HepG2 (cell line): ENCODE results near the gene OSBPL2. TPM values are rescaled to one million over a fixed set of nuclear protein-coding genes. Genes with fewer than 3 reads are reported as not detected.

Experiments used
- ATAC-seq: fragments of 200-7000 bp; cut with Tn5 transposase; 3 replicates; pipeline ENCODE4 v1.9.1; 2020; ENCODE audit warnings: mild to moderate bottlenecking, moderate library complexity
- BruUV-seq: library from RNA; stranded (reverse); fragments of 400-500 nt; replicated peaks from 2 replicates; lab custom pipeline; 2021; lab: Mats Ljungman, UMichigan
- CTCF ChIA-PET: fragments of 300-600 bp; formaldehyde crosslinking; extraction: SDS; loops from one replicate; lab custom pipeline; 2021; ENCODE audit warnings: low total read pairs, inconsistent platforms, low intra/inter-chr PET ratio; lab: Yijun Ruan, JAX
- POLR2A ChIA-PET: fragments of 350-600 bp; sonication (Branson Sonifier 250); formaldehyde crosslinking; loops from one replicate; lab custom pipeline; 2020; ENCODE audit warnings: antibody characterized with exemption, inconsistent platforms; lab: Yijun Ruan, JAX
- DNase-seq: peaks from one replicate; pipeline ENCODE4 v3.0.0-alpha.2; 2015; ENCODE audit warnings: low spot score
- FAIRE-seq: peaks from 3 replicates; lab custom pipeline; 2011; peaks lifted over from hg19 to GRCh38; lab: Jason Lieb, UNC
- H2AFZ ChIP-seq: one replicate; pipeline ENCODE4 v1.6.1; 2011; ENCODE audit warnings: low read length, inconsistent platforms
- H3K27ac ChIP-seq: fragments of 300-600 bp; 3 replicates; pipeline ENCODE4 v1.8.0; 2011; ENCODE audit warnings: mixed run types, mild to moderate bottlenecking, mixed read lengths, low read length, inconsistent platforms; ENCODE audit not compliant: insufficient read depth; ENCODE audit errors: extremely low read length
- H3K27me3 ChIP-seq, 2 experiments: fragments of 200-600 bp in 1 of 2; 2 replicates in 1 of 2; 3 replicates in 1 of 2; pipeline versions ENCODE4 v1.6.0 to v1.8.0; 2011; ENCODE audit warnings: low read length in 2 of 2, mild to moderate bottlenecking in 2 of 2, moderate library complexity in 2 of 2, inconsistent platforms in 1 of 2; ENCODE audit not compliant: insufficient read depth in 2 of 2, control insufficient read depth in 1 of 2
- H3K36me3 ChIP-seq, 2 experiments: fragments of 200-600 bp in 1 of 2; replicated peaks in 1 of 2; 2 replicates in 1 of 2; 3 replicates in 1 of 2; pipeline versions ENCODE4 v1.5.1 to v1.8.0; 2011; ENCODE audit warnings: low read length in 2 of 2, inconsistent platforms in 1 of 2; ENCODE audit not compliant: insufficient read depth in 2 of 2, control insufficient read depth in 1 of 2
- H3K4me1 ChIP-seq: 2 replicates; pipeline ENCODE4 v1.5.1; 2012; ENCODE audit warnings: low read length, inconsistent platforms; ENCODE audit not compliant: insufficient read depth
- H3K4me2 ChIP-seq: 2 replicates; pipeline ENCODE4 v1.6.0; 2011; ENCODE audit warnings: low read depth, low read length, inconsistent platforms
- H3K4me3 ChIP-seq, 3 experiments: fragments of 200-600 bp in 1 of 3; sonication (generic), shearing (Covaris generic) in 1 of 3; replicated peaks in 1 of 3; 2 replicates each; pipeline ENCODE4 v1.5.1; 2011 to 2016; ENCODE audit warnings: low read length in 3 of 3, inconsistent platforms in 2 of 3, low read depth in 2 of 3, mild to moderate bottlenecking in 2 of 3, control low read depth in 1 of 3, mixed read lengths in 1 of 3; ENCODE audit not compliant: insufficient read depth in 1 of 3
- H3K79me2 ChIP-seq: one replicate; pipeline ENCODE4 v1.6.1; 2011; ENCODE audit warnings: low read length, inconsistent platforms; ENCODE audit not compliant: insufficient read depth
- H3K9ac ChIP-seq: 2 replicates; pipeline ENCODE4 v1.6.0; 2011; ENCODE audit warnings: mild to moderate bottlenecking, low read depth, low read length, inconsistent platforms; ENCODE audit not compliant: insufficient read depth
- H3K9me3 ChIP-seq: 2 replicates; pipeline ENCODE4 v1.5.1; 2012; ENCODE audit warnings: mild to moderate bottlenecking, low read length
- H4K20me1 ChIP-seq: 2 replicates; pipeline ENCODE4 v1.6.0; 2011; ENCODE audit warnings: inconsistent platforms, mild to moderate bottlenecking, low read length, moderate library complexity; ENCODE audit not compliant: insufficient read depth
- AGO1 ChIP-seq: fragments of 200-400 bp; formaldehyde crosslinking; IDR thresholded peaks from 2 replicates; pipeline ENCODE4 v1.6.1; 2017; ENCODE audit warnings: mild to moderate bottlenecking, low read depth, low read length, moderate library complexity; ENCODE audit not compliant: poor library complexity, severe bottlenecking
- AGO2 ChIP-seq: fragments of 200-400 bp; formaldehyde crosslinking; optimal IDR thresholded peaks from 2 replicates; pipeline ENCODE3; 2017; ENCODE audit warnings: mild to moderate bottlenecking, low read depth, low read length, moderate library complexity
- KDM5B ChIP-seq: sonication (generic); formaldehyde crosslinking; IDR thresholded peaks from 2 replicates; pipeline ENCODE4 v1.4.0; 2020; ENCODE audit warnings: missing genetic modification reagents, mild to moderate bottlenecking, borderline replicate concordance
- NR2F1 ChIP-seq, 2 experiments: fragments of 450-650 bp in 1 of 2; formaldehyde crosslinking in 1 of 2; IDR thresholded peaks; 2 replicates each; pipeline versions ENCODE4 v1.5.0 to v1.6.1; 2016 to 2020; ENCODE audit warnings: mild to moderate bottlenecking in 1 of 2, missing compliant biosample characterization in 1 of 2, missing genetic modification reagents in 1 of 2, moderate library complexity in 1 of 2
- PCBP1 ChIP-seq: fragments of 200-400 bp; formaldehyde crosslinking; IDR thresholded peaks from 2 replicates; pipeline ENCODE4 v1.6.1; 2017; ENCODE audit warnings: mild to moderate bottlenecking, low read depth, low read length, borderline replicate concordance
- RBFOX2 ChIP-seq: fragments of 200-400 bp; formaldehyde crosslinking; IDR thresholded peaks from 2 replicates; pipeline ENCODE4 v1.6.1; 2017; ENCODE audit warnings: low read depth, mild to moderate bottlenecking, low read length
- SKI ChIP-seq: fragments of 450-650 bp; IDR thresholded peaks from one replicate; pipeline ENCODE4 v1.6.1; 2018; ENCODE audit warnings: mild to moderate bottlenecking; ENCODE audit not compliant: partially characterized antibody
- SP4 ChIP-seq: sonication (generic); formaldehyde crosslinking; IDR thresholded peaks from 2 replicates; pipeline ENCODE4 v1.8.1; 2023; ENCODE audit warnings: mild to moderate bottlenecking, missing genetic modification reagents
- ZBTB38 ChIP-seq: sonication (generic); formaldehyde crosslinking; IDR thresholded peaks from 2 replicates; pipeline ENCODE4 v1.5.1; 2020; ENCODE audit warnings: mild to moderate bottlenecking, missing genetic modification reagents
- ZNF326 ChIP-seq: sonication (generic); formaldehyde crosslinking; IDR thresholded peaks from 2 replicates; pipeline ENCODE4 v1.4.0; 2020; ENCODE audit warnings: missing genetic modification reagents, borderline replicate concordance
- ZNF75D ChIP-seq: sonication (generic); formaldehyde crosslinking; IDR thresholded peaks from 2 replicates; pipeline ENCODE4 v1.8.1; 2023; ENCODE audit warnings: missing genetic modification reagents, mild to moderate bottlenecking, borderline replicate concordance
- WGBS: methylation state at CpG from one replicate; pipeline ENCODE4 v1.1.6; 2017; ENCODE audit warnings: low lambda C conversion rate; 5-methylcytosine and 5-hydroxymethylcytosine counted together
- in situ Hi-C: cut with HindIII; loops from 2 replicates; pipeline ENCODE4 v1.10.0; 2017; ENCODE audit warnings: low pct_unique_long_range_greater_than_20kb; ENCODE audit not compliant: extremely low pct_ligation_motif_present
- intact Hi-C: fragments of 100-400 bp; cut with micrococcal nuclease; formaldehyde crosslinking; loops from one replicate; pipeline ENCODE4 v1.10.0; 2022; ENCODE audit not compliant: unreplicated experiment
- polyA plus RNA-seq, 8 experiments: library from polyadenylated mRNA; depleted of rRNA in 3 of 8; stranded (reverse) in 7 of 8; unstranded in 1 of 8; fragments of >200 nt; fragmentation: Illumina TruSeq in 4 of 8; extraction: Trizol in 4 of 8; gene quantifications; 2 replicates each; pipeline versions ENCODE4 v1.2.1 to v1.2.3, GENCODE V29; 2011 to 2016; ENCODE audit warnings: low read depth in 4 of 8, missing spikeins in 1 of 8, mixed read lengths in 1 of 8; ENCODE audit not compliant: insufficient read depth in 1 of 8
- total RNA-seq, 5 experiments: library from RNA; depleted of rRNA; stranded (reverse); fragments of >200 nt; fragmentation: Illumina TruSeq; extraction: Trizol; gene quantifications; 2 replicates each; pipeline ENCODE4 v1.2.3, GENCODE V29; 2016; ENCODE audit warnings: low read depth in 1 of 5
- TF ChIP-seq, protein P1 (sequence below): sonication (generic); formaldehyde crosslinking; IDR thresholded peaks from 2 replicates; pipeline ENCODE4 v1.8.0; 2022; ENCODE audit warnings: missing genetic modification reagents, mild to moderate bottlenecking, borderline replicate concordance
- TF ChIP-seq, protein P2 (sequence below): sonication (generic); formaldehyde crosslinking; IDR thresholded peaks from 2 replicates; pipeline ENCODE4 v1.8.1; 2023; ENCODE audit warnings: mild to moderate bottlenecking, moderate library complexity, missing genetic modification reagents

The OSBPL2 gene
- total and polyA plus RNA-seq, 2 of the 13 experiments (the other 11 are each of a cell fraction or from before 2014, with no cell fraction given) = 18.5 to 37.4 TPM

DNA sequence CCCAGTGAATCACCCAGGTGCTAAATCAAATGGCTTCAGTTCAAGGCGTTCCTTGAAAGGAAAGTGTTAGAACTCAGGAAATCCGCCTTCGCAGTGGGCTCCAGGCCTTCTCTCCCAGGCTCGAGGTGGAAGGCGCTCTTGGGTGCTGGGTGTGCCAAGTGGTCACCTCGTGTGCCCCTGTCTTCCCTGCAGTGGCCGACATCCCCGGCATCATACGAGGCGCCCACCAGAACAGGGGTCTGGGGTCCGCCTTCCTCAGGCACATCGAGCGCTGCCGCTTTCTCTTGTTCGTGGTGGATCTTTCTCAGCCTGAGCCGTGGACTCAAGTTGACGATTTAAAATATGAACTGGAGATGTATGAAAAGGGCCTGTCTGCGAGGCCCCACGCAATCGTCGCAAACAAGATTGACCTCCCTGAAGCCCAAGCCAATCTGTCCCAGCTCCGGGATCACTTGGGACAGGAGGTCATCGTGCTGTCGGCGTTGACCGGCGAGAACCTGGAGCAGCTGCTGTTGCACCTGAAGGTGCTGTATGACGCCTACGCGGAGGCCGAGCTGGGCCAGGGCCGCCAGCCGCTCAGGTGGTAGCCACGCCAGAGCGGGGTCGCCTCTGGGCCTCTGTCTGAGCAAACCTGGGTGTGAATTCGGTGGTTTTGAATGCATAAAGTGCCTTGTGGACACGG lies 37.7 kb upstream of the OSBPL2 start:
- Histone ChIP-seq H3K36me3 (peaks cover 35 to 57% of the 10 kb centered on the region in 2 experiments), H3K9ac (no peak overlapping the region), H3K4me3 (no peak overlapping the region), H3K4me2 (no peak overlapping the region), H3K27ac (no peak overlapping the region), H3K27me3 (no peaks in the 10 kb centered on the region), H3K79me2 (no peaks in the 10 kb centered on the region), H3K9me3 (no peaks in the 10 kb centered on the region), H3K4me1 (no peaks in the 10 kb centered on the region), H2AFZ (no peak overlapping the region), H4K20me1 (no peaks in the 10 kb centered on the region)
- ATAC-seq (no peak), DNase-seq (no peak), FAIRE-seq (no peak)
- WGBS = 95% methylated on average over 32 of the region's 38 CpGs
- BruUV-seq = no TSS peak
- POLR2A ChIA-PET = no interaction called here
- CTCF ChIA-PET = no interaction called here
- in situ Hi-C loops = no loop called here
- intact Hi-C loops = no loop called here
- TF ChIP-seq RBFOX2 (0 out of 2 replicates have a peak, but pooled peaks have one; percentile 19), AGO1 (peak; percentile 12), NR2F1 (CRISPR knock-in tag; IDR thresholded peaks at IDR 0.05) (no peak)
- TF ChIP-seq, all 625 proteins: peak for 2

DNA sequence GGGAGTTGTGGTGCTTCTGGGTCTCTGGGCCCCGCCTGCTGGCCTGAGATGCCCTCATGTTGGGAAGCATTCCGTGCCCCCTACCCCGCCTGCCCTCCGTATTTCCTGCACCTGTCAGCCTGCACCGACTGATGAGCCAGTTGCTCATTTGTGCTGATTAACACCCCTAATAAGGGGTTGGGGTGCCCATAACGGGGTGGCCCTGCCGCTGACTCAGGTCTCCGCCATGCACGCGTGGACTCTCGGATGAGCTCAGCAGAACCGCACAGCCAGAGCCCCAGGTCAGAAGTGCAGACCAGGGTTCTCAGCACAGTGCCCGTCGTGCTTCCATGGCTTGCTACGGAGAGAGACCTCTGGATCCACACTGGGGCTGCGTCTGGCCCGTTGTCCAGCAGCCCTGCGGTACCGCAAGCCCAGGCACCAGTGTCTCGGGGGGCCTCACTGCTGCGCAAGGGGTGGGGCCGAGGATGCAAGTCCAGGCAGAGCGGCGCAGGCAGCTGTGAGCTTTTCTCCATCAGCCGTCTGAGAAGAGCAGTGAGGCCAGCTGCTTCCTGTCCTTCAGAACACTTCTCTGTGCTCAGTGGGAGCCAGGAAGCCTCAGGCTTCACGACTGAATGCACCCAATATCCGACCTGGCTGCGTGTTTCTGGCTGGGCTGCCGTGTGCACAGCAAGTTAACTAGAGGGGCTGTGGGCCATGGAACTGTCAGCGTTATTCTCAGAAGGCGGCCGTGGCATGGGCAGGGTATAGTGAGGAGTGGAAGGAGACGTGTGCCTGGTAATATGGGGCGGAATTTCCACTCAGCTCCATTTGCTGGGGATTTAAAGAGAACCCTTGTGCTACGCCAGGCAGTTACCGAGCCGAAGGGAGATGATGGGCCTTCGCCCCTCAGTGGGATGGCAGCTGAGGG lies 36.9 kb upstream of the OSBPL2 start:
- Histone ChIP-seq H3K79me2 (no peaks in the 10 kb centered on the region), H3K9ac (no peak overlapping the region), H3K4me2 (no peak overlapping the region), H3K4me1 (no peaks in the 10 kb centered on the region), H3K9me3 (no peaks in the 10 kb centered on the region), H3K27ac (no peak overlapping the region), H4K20me1 (no peaks in the 10 kb centered on the region), H3K36me3 (peaks cover 30 to 49% of the 10 kb centered on the region in 2 experiments), H3K4me3 (no peak overlapping the region), H2AFZ (no peak overlapping the region), H3K27me3 (no peaks in the 10 kb centered on the region)
- BruUV-seq = no TSS peak
- intact Hi-C loops = no loop called here
- ChIA-PET CTCF (no interaction called here), POLR2A (interaction anchor here (1.5 kb wide), 1 partner anchor 14 kb away, joined by 4 read pairs; no protein-coding TSS in a partner anchor)
- FAIRE-seq (no peak), DNase-seq (no peak), ATAC-seq (no peak)
- in situ Hi-C loops = no loop called here
- WGBS = 96% methylated on average over 29 of the region's 38 CpGs
- TF ChIP-seq ZBTB38 (0 out of 2 replicates have a peak, but pooled peaks have one; percentile 23), ZNF326 (no peak), AGO2 (peak; percentile 66), ZNF75D (no peak), SP4 (CRISPR knock-in tag) (no peak), KDM5B (0 out of 2 replicates have a peak, but pooled peaks have one; percentile 28), PCBP1 (no peak), SKI (no peak)
- TF ChIP-seq, protein P1, sequence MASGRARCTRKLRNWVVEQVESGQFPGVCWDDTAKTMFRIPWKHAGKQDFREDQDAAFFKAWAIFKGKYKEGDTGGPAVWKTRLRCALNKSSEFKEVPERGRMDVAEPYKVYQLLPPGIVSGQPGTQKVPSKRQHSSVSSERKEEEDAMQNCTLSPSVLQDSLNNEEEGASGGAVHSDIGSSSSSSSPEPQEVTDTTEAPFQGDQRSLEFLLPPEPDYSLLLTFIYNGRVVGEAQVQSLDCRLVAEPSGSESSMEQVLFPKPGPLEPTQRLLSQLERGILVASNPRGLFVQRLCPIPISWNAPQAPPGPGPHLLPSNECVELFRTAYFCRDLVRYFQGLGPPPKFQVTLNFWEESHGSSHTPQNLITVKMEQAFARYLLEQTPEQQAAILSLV (CRISPR knock-in tag) = no peak
- TF ChIP-seq, protein P2, sequence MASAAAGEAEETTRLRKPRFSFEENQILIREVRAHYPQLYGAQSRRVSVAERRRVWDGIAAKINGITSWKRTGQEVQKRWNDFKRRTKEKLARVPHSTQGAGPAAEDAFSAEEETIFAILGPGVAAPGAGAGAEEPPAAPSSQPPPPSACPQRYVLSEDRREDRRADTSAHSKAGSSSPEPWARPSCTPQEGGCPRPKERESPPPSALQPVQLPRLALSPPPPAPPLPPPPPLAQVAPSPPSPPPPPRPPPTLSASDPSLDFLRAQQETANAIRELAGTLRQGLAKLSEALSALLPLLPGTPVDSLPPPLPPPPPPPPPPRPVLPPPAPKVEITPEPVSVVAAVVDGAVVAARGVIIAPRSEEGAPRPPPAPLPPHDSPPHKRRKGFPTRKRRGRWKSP (CRISPR knock-in tag) = no peak
